Fibroblast of skin of left biceps (primary cell): Measurements from ENCODE around the gene AKAP14.
"Not testable (repeated sequence)": the region's sequence is repeated elsewhere in the genome, so short reads cannot be mapped to it uniquely, and the experiment has no call there.

Experiments used
- DNase-seq, 2 experiments: peaks; one replicate each; pipeline ENCODE4 v3.0.0-alpha.2; 2013; ENCODE audit warnings: low read depth in 2 of 2

AKAP14 gene

GRCh38 chrX:119895843-119896326 lies at the start of gene AKAP14:
Gene AKAP14 (plus strand): TSS chrX:119895893. CDS start chrX:119903224, 7,331 bp downstream.
- no peak for DNase-seq

GRCh38 chrX:119852382-119853353 lies 43.0 kb upstream of the AKAP14 start, which contains the start of gene UPF3B:
Gene UPF3B (minus strand): TSS chrX:119852963. CDS start chrX:119852928, 35 bp downstream.
- peak; percentile 95 for DNase-seq

GRCh38 chrX:119853444-119853843 lies 42.2 kb upstream of the AKAP14 start:
- no peak for DNase-seq

- DNase-seq = no peak
Measured at GRCh38 chrX:119870626-119871131, 25.0 kb upstream of the AKAP14 start.

GRCh38 chrX:119871245-119871598 lies 24.5 kb upstream of the AKAP14 start:
- no peak for DNase-seq

- DNase-seq = peak; percentile 44 to 49
Measured at GRCh38 chrX:119871599-119872395, 23.9 kb upstream of the AKAP14 start, which contains the start of the genes NDUFA1 and RNF113A. Gene NDUFA1 (plus strand): TSS chrX:119871832. CDS start chrX:119871912, 80 bp downstream. Gene RNF113A (minus strand): TSS chrX:119871733. CDS start chrX:119871613, 120 bp downstream.

- DNase-seq = no peak
Measured at GRCh38 chrX:119878740-119879139, 17.0 kb upstream of the AKAP14 start.

GRCh38 chrX:119880076-119880475 lies 15.6 kb upstream of the AKAP14 start:
- DNase-seq = no peak

- DNase-seq = no peak
Measured at GRCh38 chrX:119880552-119881437, 14.9 kb upstream of the AKAP14 start.

- no peak for DNase-seq
Measured at GRCh38 chrX:119885554-119886428, 9.9 kb upstream of the AKAP14 start.

- DNase-seq = no peak
Measured at GRCh38 chrX:119887721-119888425, 7.8 kb upstream of the AKAP14 start.

GRCh38 chrX:119890626-119891025 lies 5.1 kb upstream of the AKAP14 start:
- DNase-seq = not testable (repeated sequence)

GRCh38 chrX:119891961-119892692 lies 3.6 kb upstream of the AKAP14 start:
- DNase-seq = not testable (repeated sequence)

GRCh38 chrX:119899125-119899524 lies 3.4 kb downstream of the AKAP14 start:
- DNase-seq = no peak

- no peak for DNase-seq
Measured at GRCh38 chrX:119900976-119901375, 5.3 kb downstream of the AKAP14 start.

GRCh38 chrX:119916310-119916709 lies 20.6 kb downstream of the AKAP14 start:
- DNase-seq = no peak

GRCh38 chrX:119917877-119918276 lies 22.2 kb downstream of the AKAP14 start:
- no peak for DNase-seq

GRCh38 chrX:119919835-119920585 lies 24.3 kb downstream of the AKAP14 start:
- DNase-seq = no peak
